Fibroblast of lung (primary cell): ENCODE results near the gene OR2T27.

Source experiments
- CTCF ChIP-seq, 2 donors: IDR thresholded peaks in 1 of 2; conservative IDR thresholded peaks in 1 of 2; 1 replicate in 1 of 2; 2 replicates in 1 of 2; pipeline ENCODE4 v1.5.1; 2011 to 2012; ENCODE audit warnings: low read length in 2 of 2, control low read depth in 1 of 2, inconsistent platforms in 1 of 2, low read depth in 1 of 2, mild to moderate bottlenecking in 1 of 2
- EZH2 ChIP-seq: IDR thresholded peaks from 2 replicates; pipeline ENCODE4 v1.5.1; 2012; ENCODE audit warnings: low read length, control low read depth, mild to moderate bottlenecking; ENCODE audit errors: missing control alignments

- TF ChIP-seq CTCF (conservative IDR thresholded peaks at IDR 0.05 in 1 of 2, IDR thresholded peaks at IDR 0.05 in 1 of 2; ENCODE audit: low read depth in 1 of 2, low read length in 2 of 2) = no peak
- no peak for TF ChIP-seq EZH2
These were observed 30.2 kb downstream of the OR2T27 start for GRCh38 chr1:248625166-248625565.
